ENCODE results near the gene NIT1. TPM values are rescaled to one million over a fixed set of nuclear protein-coding genes. Genes with fewer than 3 reads are reported as not detected.
A peak's percentile ranks its signal among the peaks of the same experiment; 100 is the strongest.

Gene NIT1
- total RNA-seq, 3 donors from 2014 or later: 36.3 to 44.5 (median 37.0) TPM

DNA sequence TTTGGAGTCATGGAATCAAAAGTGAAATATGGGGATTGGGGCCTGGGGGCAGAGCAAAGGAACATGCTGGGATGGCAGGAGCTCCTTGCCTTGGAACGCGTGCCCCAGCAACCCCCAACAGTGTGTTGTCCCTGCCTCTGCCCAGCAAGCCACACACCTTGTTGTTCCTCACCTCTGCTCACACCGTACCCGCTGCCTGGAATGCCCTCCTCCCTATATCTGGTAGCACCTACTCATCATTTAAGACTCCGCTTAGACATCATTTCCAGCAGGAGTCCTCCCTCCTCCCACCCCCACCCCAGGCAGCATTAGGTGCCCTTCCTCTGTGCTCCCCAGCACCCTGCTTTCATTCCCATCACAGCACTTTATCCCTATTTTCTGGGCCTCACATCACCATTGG, 36.4 kb upstream of the NIT1 start:
- no peaks in the 10 kb centered on the region for H3K36me3 ChIP-seq
- peak overlapping the region; percentile 92 to 98 for H3K27ac ChIP-seq
- TF ChIP-seq, protein P1, sequence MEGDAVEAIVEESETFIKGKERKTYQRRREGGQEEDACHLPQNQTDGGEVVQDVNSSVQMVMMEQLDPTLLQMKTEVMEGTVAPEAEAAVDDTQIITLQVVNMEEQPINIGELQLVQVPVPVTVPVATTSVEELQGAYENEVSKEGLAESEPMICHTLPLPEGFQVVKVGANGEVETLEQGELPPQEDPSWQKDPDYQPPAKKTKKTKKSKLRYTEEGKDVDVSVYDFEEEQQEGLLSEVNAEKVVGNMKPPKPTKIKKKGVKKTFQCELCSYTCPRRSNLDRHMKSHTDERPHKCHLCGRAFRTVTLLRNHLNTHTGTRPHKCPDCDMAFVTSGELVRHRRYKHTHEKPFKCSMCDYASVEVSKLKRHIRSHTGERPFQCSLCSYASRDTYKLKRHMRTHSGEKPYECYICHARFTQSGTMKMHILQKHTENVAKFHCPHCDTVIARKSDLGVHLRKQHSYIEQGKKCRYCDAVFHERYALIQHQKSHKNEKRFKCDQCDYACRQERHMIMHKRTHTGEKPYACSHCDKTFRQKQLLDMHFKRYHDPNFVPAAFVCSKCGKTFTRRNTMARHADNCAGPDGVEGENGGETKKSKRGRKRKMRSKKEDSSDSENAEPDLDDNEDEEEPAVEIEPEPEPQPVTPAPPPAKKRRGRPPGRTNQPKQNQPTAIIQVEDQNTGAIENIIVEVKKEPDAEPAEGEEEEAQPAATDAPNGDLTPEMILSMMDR (IDR thresholded peaks at IDR 0.05): no peak
- TF ChIP-seq POLR2A (IDR thresholded peaks at IDR 0.05) (no peak), POLR2AphosphoS5 (IDR thresholded peaks at IDR 0.05) (no peak)
- intact Hi-C loops (cut with DNase I; ENCODE audit: low total_unique reads): no loop called here
- no peak for DNase-seq (ENCODE audit: low spot score in 2 of 2)
- no peak overlapping the region for H3K4me3 ChIP-seq
- no peaks in the 10 kb centered on the region for H3K9me3 ChIP-seq
- peaks cover 0 to 15% of the 10 kb centered on the region in 2 donors for H3K4me1 ChIP-seq
- no peaks in the 10 kb centered on the region for H3K27me3 ChIP-seq

DNA sequence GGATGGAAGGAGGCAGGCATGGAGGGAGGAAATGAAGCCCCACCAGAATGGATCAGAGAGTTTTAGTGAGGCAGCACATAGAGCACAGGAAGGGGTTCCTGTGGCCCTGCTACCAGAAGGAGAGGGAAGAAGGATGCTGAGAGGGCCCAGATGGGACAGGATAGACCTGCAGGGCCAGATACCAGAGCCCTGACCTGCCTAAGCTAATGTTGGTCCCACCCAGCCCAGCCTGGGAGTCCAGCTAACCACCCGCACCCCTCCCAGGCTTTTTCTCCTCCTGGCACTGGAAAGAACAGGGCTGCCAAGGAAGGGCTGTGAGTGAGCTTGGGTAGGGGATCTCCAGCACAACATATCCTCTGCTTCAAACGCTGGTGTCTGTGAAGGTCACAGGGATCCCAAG, 35.4 kb upstream of the NIT1 start:
- peak overlapping the region; percentile 92 to 98 for H3K27ac ChIP-seq
- no peak for DNase-seq (ENCODE audit: low spot score in 2 of 2)
- H3K4me3 ChIP-seq: peak overlapping the region in 1 of 3 donors; percentile 44
- TF ChIP-seq POLR2A (IDR thresholded peaks at IDR 0.05) (no peak), POLR2AphosphoS5 (IDR thresholded peaks at IDR 0.05) (no peak)
- TF ChIP-seq, protein P1 (IDR thresholded peaks at IDR 0.05): no peak
- no peaks in the 10 kb centered on the region for H3K36me3 ChIP-seq
- no peaks in the 10 kb centered on the region for H3K9me3 ChIP-seq
- intact Hi-C loops (cut with DNase I; ENCODE audit: low total_unique reads): no loop called here
- H3K4me1 ChIP-seq: peaks cover 0 to 15% of the 10 kb centered on the region in 2 donors
- H3K27me3 ChIP-seq: no peaks in the 10 kb centered on the region

DNA sequence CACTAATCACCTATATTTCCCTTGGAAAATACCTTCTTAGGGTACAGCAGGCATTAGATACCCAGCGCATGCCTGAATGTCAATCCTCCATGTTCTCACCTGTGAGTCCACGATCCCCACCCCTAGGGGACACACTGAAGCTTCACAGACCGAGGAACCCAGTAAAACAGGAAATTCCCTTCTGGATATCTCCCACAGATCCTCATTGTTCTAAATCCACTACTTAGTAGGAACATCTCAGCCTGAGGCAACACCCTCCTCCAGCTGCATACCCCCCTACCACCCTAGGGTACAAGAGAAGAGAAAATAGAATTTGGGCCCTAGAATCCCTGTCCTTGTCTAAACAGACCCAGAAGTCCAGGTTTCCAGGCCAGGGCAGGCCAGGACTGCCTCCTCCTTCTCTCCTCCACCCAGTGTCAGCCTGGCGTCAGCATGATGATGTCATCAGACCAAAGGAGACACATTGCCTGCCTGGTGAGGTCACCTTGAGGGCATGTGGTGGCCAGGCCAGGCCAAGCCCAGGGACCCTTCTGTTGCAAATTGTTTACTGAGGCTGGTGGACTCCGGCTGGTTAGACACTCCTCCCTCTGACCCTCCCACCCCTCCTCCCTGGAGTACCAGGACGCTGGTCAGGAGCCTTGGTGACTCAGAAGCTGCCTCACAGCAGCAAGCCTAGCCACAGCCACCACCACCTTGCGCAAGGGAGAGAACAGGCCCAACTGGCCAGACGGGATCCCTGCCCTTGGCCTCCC, 34.7 kb upstream of the NIT1 start:
- H3K27me3 ChIP-seq: no peaks in the 10 kb centered on the region
- TF ChIP-seq, protein P1 (IDR thresholded peaks at IDR 0.05): peak in 1 of 3 donors; percentile 41
- TF ChIP-seq POLR2A (IDR thresholded peaks at IDR 0.05): peak; percentile 24
- peak; percentile 56 to 93 (median 84) for TF ChIP-seq POLR2AphosphoS5 (IDR thresholded peaks at IDR 0.05)
- no peaks in the 10 kb centered on the region for H3K36me3 ChIP-seq
- peak; percentile 94 to 96 for DNase-seq (ENCODE audit: low spot score in 2 of 2)
- H3K4me3 ChIP-seq: peak overlapping the region in 2 of 3 donors; percentile 9 to 44
- peak overlapping the region; percentile 92 to 98 for H3K27ac ChIP-seq
- H3K9me3 ChIP-seq: no peaks in the 10 kb centered on the region
- peaks cover 0 to 15% of the 10 kb centered on the region in 2 donors for H3K4me1 ChIP-seq
- intact Hi-C loops (cut with DNase I; ENCODE audit: low total_unique reads): no loop called here

DNA sequence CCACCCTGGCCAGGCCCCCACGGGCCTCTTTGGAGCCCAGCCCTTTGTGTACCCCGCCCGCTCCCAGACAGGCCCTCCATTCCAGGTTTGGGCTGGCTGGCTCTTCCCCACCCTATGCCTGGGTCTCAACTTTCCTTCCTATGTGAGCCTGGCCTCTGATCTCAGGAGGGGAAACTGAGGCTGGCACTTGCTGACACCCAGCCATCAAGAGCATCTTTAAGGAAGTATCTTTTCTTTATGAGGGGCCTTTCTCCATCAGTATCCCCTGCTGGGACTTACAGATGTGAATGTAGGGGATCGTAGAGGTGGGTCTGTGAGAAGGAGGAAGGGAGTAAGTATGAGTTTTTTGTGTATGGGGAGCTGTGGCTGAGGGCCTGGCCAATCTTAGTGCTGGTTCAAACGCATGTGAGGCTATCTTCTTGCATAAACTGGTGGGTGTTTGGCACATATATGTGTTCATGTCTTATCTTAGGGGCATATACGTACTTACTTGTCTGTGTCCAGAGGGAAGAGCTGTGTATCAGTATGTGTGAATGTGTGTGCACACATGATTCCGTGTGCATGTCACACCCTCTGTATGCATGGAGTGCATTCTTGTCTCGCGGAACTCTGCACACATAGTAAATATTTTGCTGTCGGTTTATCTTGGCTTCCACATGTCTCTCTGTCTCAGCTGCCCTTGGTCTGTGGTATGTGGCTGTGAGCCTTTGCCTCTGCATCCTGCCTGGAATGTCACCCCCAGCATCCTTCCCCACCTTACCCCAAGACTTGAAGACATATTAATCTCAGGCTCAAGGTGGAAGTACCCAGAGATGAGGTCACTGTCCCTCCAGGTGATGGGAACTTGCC, 33.9 kb upstream of the NIT1 start:
- intact Hi-C loops (cut with DNase I; ENCODE audit: low total_unique reads): no loop called here
- DNase-seq (ENCODE audit: low spot score in 2 of 2): no peak
- H3K27me3 ChIP-seq: no peaks in the 10 kb centered on the region
- peak overlapping the region; percentile 92 to 98 for H3K27ac ChIP-seq
- H3K4me3 ChIP-seq: peak overlapping the region in 1 of 3 donors; percentile 44
- H3K4me1 ChIP-seq: peaks cover 0 to 15% of the 10 kb centered on the region in 2 donors
- H3K36me3 ChIP-seq: no peaks in the 10 kb centered on the region
- TF ChIP-seq POLR2A (IDR thresholded peaks at IDR 0.05): no peak
- no peak for TF ChIP-seq POLR2AphosphoS5 (IDR thresholded peaks at IDR 0.05)
- TF ChIP-seq, protein P1 (IDR thresholded peaks at IDR 0.05): no peak
- no peaks in the 10 kb centered on the region for H3K9me3 ChIP-seq

All from breast epithelium (tissue), 4 donors.